Non-pigmented ciliary epithelial cell (primary cell): Measurements from ENCODE around the gene SNX30.

ENCODE experiments used
- DNase-seq: peaks from one replicate; pipeline ENCODE4 v3.0.0-alpha.2; 2010; ENCODE audit warnings: low read depth

The SNX30 gene

DNA sequence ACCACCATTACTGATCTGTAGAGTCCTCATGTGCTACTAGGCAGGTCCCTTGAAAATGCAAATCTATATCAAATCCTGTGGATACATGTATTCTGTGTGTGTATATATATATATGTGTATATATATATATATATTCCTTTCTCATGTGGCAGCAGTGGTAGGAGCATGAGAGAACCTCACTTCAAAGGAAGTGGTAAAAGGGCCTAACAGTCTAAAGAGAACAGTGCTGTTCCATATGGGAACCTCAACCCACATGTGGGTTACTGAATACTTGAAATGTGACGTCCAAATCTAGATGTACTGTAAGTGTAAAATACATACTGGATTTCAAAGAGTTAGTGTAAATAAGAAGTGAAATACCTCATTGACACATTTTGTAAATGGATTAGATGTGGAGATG lies 134.8 kb downstream of the SNX30 start:
- no peak for DNase-seq

DNA sequence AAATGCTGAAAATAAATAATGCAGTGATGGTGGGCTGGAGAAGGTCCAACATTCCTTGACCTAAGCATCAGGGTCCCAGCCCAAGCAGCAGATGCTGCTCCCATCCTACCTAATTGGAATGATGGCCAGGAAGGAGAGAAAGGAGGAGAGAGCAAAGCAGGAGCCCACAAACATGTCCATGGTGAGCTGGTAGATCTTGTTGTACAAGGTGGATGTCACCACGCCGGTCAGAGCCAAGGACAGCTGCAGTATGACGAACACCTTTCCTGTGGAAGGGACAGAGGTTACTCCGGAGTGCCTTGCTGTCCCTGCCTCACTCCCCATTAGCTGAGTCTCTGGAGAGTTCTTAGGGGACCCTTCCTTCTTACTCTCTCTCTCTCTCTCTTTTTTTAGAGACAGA lies 135.8 kb downstream of the SNX30 start:
- no peak for DNase-seq

DNA sequence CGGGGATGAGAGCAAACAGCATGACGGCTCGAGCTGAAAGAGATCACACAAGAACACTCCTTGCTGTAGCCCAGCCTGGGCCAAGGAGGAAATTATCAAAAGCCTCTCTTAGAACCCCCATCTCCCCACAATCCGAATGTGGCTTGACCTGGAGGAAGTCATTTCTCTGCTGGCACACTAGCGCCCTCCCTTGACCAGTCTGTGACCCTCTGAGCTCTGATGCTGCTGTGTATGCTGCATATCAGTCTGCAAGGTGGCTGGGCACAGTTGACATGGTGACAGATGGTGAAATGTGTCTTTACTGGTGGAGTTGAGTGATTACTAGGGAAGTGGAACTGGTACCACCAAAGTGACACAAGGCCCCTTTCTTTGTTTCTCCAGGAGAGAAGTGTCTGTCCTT lies 136.8 kb downstream of the SNX30 start:
- DNase-seq, result no peak

DNA sequence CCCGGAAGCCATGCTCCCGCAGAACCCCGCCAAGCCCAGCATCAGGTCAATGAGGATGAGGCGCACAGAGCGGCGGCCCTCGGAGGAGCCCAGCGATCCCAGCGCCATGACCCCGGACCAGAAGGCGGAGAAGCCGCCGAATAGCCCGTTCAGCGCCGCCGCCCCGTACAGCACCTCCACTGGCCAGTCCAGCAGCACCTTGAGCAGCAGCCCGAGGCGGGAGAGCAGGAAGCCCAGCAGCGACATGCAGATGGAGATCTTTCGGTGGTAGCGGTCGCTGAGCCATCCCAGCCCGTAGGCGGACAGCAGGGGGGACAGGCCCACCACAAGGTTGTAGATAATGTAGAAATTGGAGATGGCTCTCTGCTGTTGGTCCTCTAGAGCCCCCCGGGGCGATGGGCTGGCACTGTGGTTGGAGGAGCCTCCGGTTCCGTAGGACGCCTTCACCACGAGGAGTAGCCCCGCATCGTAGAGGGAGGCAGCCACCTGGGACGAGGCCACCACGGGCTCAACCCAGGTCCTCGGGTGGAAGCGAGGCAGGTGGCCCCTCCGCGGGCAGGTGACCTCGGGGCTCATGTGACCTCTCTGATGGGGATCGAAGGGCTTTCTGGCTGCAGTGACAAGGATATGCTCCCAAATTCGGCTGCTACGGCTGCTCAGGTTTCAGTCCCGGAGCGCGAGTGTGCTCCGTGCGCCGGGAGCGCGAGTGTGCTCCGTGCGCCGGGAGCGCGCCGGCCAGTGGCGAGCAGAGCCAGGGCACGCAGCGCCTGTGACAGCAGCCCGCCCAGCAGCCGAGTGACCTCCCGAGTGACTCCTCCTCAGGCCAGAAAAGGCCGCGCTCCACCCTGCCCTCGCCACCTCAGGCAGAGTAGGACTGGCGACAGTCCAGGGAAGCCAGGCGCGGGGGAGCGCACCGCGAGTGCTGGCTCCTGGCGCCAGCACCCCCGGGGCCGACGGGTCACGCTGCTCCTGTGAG lies 139.8 kb downstream of the SNX30 start, which contains the start of gene SLC46A2:
TSS of gene SLC46A2 (minus strand) at position 771 of the 976 bp plus-strand sequence. CDS start at position 576, 195 bp downstream.
- no peak for DNase-seq

DNA sequence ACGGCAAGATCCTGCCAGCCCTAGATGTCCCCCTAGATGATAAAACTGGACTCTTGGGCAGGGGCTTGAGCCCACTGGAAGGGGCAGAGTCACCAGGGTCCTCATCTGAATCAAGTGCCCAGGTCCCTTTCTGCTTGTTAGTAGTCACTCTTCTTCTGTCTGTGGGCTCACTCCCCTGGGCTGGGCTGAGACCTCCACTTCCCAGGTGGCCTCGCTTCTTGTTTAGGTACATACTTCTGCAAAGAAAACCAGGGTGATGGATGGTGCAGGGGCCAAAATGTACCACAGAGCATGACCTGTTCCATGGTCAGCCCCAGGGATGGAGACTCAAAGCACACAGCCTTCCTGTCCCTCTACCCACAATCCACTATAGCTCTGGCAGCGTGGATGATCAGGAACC lies 141.0 kb downstream of the SNX30 start:
- no peak for DNase-seq

DNA sequence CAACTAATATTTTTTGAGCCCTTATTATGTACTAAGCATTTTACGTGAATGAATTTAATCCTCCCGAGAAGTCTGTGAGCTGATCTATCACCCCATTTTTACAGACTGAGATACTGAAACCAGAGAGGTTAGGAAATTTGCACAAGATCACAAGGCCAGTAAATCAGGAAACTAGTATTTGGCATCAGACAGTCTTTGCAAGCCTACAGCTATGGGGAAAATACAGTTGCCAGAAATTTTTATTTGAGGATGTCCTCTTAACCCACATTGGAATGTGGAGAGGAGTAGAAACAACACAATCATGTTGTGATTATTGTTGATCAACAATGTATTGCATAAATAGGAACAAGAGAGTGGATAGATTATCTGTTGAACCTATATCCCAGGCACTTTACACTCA lies 142.4 kb downstream of the SNX30 start:
- DNase-seq, result no peak

DNA sequence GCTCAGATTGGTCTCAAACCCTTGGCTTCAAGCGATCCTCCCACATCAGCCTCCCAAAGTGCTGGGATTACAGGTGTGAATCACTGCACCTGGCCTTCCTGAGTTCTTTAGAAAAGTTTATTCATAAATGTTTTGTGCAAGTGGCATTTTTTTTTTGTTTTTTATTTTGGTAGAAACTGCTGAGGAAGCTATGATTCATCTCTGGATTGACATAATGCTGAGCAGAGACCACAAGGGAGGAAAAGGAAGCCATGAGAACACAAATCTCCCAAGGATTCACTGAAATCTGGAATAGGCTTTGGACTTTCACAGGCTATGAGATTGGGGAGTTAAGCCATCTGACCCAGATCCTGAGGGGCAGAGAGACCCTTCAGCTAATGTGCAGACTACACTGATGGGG lies 143.5 kb downstream of the SNX30 start:
- no peak for DNase-seq

DNA sequence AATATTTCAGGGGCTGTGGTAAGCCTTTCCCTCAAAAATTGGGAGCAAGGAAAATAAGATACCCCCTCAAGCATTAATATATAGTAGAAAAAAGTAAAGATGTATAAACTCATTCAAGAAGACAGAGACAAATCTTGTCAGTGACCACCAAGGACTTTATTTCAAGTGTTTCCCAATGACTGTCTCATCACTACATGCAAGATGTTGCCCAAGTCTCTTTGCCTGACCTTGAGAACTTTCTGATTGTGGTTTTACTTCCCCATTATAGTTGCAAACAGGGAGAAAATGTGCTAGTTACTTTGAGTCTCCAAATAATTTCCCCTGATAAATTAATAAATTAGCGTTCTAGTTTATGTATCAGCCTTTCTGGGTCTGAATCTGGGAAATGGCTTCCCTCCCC lies 144.1 kb downstream of the SNX30 start:
- no peak for DNase-seq

DNA sequence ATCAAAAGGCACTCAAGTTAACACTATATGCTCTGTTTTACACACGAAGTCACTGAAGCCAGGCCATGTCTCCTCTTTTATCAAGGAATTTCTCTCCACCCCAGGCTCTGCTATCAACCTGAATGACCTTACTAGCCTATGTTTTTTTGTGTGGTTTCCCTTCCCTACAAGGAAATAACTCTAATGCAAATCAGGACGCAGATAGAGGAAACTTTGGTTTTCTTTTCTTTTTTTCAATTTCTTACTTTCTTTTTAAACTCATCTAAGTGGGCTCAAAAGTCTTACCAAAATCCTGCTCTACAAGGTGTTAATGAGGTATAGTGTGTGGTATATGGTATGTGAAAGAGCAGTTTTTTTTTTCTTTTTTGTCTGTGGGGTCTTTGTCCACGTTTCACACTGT lies 145.6 kb downstream of the SNX30 start:
- no peak for DNase-seq

DNA sequence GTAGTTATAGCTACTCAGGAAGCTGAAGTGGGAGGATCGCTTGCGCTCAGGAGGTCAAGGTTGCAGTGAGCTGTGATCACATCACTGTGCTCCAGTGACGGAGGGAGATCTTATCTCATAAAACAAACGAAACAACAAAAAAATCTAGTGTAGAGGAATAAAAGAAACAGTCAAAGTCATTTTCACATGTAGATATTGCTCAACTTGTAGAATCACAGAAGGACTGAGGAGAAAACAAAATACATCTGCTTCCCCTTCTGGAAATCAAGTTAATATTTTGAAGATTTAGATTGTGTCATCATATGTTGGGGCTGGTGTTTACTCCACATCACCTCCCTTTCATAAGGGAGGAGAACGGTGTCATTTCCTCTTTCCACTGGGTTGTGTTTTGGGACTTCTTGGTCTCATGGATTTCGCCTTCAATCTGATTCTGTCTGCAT lies 148.3 kb downstream of the SNX30 start:
- no peak for DNase-seq

DNA sequence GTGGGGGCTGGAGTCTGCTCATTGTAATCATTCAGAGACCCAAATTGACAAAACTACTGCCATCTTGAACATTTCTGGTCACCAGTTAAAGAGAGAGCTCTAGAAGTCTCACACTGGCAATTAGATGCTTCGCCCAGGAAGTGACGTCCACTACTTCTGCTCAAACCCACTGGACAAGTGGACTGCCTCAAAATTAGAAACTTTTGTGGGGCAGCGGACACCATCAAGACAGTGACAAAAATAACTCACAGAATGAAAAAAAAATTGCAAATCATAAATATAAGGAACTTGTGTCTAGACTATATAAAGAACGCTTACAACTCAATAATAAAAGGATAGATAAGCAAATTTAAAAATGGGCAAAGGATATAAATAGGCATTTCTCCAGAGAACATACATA lies 149.9 kb downstream of the SNX30 start:
- DNase-seq, result no peak

DNA sequence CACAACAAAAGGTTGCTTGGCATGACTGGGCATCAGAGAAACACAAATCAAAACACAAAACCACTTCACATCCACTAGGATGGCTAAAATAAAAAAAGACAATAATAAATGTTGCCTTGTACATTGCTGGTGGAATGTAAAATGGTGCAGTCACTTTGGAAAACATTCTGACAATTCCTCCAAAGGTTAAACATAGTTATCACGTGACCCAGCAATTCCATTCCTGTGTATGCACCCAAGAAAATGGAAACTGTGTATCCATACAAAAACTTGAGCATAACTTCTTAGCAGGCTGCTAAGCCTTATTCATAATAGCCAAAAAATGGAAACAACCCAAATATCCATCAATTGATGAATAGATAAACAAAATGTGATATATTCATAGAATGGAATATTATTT lies 150.3 kb downstream of the SNX30 start:
- DNase-seq, result no peak

DNA sequence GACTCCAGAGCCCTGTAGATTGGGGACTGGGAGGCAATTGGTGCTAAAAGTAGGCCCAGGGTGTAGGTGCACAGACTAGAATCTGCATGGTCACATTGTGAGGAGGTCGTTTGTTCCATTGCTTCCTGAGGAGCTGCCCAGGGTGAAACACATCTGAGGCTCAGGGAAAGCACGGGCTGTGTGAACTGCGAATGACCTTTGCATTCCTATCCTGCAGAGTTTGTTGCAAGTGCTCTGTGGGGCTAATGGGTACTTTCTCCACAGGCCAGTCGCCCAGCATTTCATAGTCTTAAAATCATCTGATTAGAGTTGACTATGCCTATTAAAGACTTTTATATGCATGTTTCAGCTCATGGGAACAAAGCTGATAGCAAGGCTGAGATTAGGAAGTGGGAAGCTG lies 154.5 kb downstream of the SNX30 start:
- no peak for DNase-seq

DNA sequence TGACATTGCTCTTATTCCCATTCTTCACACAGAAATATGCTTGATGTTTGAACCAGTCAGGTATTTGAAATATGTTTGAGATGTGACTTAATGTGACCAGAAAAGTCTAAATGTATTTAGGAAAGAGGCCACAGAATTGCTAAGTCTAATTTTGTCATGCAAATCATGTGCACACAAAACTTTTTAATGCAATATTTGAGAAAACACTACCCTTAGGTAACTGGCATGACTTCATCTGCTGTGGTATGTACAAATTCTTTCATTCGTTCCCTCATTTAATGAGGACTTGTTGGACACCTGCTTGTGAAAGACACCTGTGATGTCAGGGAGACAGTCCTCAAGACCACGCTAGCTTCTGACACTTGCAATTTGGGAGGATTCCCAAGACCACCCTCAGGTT lies 161.2 kb downstream of the SNX30 start:
- DNase-seq, result no peak

DNA sequence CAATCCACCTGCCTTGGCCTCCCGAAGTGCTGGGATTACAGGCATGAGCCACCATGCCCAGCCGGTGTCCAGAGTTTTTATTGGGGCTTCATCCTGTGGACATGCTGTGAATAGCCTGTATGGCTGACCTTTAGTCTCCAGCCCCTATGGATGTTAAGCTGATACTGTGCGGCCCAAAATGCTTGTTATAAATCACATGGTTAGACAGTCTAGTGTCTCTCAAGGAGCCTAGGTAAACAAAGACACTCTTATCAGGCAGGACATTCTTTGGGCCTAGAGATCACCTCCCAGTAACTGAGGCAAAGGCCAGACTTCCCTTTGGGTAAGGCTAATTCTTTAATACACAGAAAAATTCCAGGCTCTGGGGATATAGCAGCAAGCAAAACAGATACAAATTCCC lies 162.1 kb downstream of the SNX30 start:
- DNase-seq, result no peak

DNA sequence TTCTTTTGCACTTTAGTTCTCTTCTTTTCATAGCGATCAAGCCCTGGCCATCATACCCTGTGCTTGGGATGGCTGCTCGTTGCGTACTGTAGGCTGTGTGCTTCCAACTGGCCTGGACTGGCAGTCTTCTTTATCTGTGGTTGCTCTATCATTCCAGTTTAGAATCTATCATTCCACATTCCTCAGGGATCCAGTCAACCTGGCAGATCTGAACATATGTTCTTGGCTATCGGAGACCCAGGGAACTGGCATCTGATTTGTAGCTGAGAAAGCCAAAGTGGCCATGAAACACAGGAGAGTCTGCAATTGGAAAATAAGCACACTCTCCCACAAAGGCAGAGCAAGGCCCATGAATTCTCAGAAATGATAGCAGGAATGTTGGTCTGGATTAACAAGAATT lies 162.8 kb downstream of the SNX30 start:
- no peak for DNase-seq

DNA sequence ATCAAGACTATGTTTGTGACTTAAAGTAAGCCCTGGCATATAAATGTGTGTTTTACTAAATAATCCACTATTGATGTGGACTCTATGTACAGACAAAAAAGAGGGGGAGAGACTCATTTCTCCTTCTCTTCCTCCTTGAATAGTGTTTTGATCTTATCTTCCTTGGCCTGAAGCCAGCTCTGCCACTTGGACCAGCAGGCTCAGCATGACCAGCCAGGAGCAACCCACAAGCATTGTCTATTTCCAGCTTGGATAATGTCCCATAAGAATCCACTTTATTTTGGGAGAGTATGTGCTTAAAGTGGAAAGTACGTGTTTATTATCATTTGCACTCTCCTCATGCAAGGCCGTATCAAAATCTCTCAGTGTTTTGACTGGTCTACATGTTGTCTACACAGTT lies 164.0 kb downstream of the SNX30 start:
- no peak for DNase-seq

DNA sequence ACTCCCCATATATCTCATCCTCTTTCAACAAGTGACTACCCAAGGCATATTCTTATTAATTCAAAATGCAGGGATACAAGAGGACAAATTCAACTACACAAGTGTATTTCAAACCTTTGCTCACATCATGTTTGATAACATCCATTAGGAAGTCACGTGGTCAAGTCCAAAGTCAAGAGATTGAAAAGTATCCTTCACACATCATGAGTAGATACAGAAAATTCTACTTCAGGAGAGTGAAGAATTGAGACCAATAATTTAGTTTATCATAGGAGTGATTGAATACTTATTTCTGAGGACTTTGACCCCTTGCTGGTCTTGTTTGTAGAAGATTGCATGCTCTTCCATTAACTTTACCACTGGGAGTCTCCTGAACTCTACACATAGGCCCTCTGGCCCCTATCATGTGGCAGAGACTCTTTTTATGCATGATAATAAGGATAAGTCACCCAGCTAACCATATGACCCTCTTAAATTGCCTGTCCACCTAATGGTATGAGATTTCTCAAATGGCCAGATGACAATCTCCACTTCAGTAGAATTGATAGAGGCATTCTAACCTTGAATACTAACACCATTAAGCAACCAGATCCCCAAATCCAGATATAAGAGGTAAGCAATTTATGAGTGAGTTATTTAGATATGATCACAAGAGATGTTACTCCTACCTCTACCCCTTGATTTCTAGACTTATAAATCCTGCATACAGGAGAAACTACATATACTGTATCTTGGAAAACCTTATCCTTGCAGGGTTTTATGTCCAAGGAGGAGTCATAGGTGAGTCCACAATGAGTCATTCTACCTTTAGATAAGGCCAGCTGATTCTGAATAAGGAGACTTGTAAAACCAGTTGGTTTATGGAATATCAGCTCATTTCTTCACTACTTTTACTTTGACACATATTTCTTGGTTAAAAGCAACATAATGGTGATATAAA lies 166.8 kb downstream of the SNX30 start:
- DNase-seq, result no peak

DNA sequence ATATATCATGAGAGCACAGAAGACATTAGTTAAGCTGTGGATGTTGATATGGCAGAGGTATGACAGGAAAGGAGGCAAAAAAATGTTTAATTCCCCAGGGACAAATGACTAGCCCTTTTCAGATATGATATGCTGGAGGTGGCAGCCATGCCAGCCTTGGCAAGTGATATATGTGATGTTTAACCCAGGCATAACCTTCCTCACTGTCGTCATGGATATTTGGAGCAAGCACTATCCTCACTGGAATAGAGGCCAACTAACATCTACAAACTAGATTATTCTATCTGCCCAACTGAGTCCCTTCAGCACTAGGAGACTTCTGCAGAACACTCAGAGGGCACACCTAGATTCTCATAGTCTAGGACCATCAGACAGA lies 167.4 kb downstream of the SNX30 start:
- DNase-seq, result no peak

DNA sequence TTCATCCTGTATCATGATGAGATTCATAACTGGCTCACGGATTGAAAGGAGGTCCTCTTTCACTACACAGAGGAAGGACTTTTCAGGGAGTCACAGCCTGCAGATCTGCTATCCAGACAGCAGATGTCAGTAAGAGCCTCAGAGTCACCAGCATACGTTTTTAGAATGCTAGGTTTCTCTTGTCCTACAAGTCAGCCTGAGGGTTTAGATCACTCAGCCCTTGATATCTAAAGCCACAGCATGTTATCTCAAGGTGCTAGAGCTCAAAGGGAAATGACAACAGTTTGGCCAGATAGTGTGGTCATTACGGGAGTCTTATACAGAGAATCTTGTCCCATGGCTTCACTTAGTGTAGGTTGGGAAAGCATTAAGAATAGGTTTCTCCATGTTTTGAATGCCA lies 171.0 kb downstream of the SNX30 start:
- peak; percentile 34 for DNase-seq
